Retina (tissue), 1 donor: ENCODE data around the gene RSF1.

Source experiments
- DNase-seq: peaks from one replicate; pipeline ENCODE4 v3.0.0-alpha.2; 2016

RSF1 gene

DNA sequence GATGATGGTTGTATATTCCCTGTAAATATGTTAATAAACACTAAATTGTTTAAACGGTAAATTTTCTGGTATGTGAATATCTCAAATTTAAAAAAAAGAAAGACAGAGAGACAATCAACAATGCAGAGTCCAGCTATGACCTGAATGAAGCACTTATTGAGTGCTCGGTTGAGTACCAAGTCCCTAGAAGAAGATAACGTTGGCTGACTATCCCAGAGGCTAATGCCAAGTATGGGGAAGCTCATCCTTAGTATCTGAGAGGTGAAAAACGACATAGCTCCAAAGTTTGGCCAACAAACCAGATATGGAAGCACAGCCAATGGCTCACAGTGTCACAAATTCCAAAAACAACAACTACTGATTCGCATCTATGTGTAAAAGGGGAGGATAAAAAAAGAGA is 71.3 kb downstream of the RSF1 start:
- DNase-seq = no peak

- DNase-seq = no peak
Observed at GRCh38 chr11:77748266-77748665, 72.3 kb downstream of the RSF1 start.

DNA sequence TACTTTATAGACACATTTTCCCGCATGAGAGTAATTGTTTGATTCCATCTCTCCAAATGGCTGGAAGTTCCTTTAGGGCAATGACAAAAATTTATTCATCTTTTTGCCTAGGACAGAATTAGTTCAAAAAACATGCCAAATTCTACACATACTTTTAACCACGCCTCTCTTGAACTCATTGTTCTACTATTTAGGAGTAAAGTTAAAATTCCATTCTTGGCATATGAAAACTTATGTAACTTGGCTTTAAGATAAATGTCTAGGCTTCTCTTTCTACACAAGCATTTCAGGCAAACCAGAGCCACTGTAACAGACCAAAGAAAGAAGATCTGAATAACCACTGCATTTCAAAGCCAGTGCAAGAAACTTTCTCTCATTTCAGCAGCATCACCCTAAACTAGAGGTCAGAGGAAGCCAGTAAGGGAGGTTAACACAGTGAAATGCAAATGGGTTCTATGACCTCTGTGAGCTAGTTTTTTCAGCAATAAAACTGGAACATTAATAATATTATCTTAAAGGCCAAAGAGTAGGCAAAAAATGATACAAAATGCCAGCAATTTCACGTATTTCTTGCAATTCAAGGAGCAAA is 73.0 kb downstream of the RSF1 start:
- no peak for DNase-seq

GRCh38 chr11:77736473-77736872 is 84.0 kb downstream of the RSF1 start:
- no peak for DNase-seq

- DNase-seq = no peak
Observed at GRCh38 chr11:77734890-77735289, 85.6 kb downstream of the RSF1 start.

DNA sequence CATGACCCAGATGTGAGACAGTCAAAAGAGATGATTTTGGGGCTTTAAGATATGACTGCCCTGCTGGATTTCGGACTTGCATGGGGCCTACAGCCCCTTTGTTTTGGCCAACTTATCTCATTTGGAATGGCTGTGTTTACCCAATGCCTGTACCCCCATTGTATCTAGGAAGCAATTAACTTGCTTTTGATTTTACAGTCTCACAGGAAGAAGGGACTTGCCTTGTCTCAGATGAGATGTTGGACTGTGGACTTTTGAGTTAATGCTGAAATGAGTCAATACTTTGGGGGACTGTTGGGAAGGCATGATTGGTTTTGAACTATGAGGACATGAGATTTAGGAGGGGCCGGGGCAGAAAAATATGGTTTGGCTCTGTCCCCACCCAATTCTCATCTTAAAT is 88.4 kb downstream of the RSF1 start:
- DNase-seq = no peak

DNA sequence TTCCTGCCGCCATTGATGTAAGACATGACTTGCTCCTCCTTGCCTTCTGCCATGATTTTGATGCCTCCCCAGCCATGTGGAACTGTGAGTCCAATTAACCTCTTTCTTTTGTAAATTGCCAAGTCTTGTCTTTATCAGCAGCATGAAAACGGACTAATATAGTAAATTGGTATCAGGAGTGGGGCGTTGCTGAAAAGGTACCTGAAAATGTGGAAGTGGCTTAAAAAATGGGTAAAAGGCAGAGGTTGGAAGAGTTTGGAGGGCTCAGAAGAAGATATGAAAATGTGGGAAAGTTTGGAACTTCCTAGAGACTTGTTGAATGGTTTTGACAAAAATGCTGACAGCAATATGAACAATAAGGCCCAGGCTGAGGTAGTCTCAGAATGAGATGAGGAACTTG is 89.7 kb downstream of the RSF1 start:
- DNase-seq = no peak

DNA sequence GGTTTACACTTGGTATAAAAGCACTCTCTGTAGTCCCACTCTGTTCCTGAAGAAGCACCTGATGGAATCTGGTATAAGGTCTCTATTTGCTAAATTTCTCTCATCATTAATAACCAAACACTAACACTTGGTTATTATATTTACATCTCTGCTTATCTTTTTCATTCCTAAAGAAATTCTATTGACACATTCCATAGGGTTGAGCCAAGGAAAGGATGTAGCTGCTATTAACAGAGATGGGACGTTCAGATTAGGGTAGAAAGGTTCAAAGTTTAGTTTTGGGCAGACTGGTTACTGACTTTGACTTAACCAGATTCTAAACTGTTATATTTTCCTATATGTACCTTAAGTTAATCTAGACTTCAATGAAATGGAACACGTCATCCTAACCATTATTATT is 91.5 kb downstream of the RSF1 start:
- DNase-seq = no peak

DNA sequence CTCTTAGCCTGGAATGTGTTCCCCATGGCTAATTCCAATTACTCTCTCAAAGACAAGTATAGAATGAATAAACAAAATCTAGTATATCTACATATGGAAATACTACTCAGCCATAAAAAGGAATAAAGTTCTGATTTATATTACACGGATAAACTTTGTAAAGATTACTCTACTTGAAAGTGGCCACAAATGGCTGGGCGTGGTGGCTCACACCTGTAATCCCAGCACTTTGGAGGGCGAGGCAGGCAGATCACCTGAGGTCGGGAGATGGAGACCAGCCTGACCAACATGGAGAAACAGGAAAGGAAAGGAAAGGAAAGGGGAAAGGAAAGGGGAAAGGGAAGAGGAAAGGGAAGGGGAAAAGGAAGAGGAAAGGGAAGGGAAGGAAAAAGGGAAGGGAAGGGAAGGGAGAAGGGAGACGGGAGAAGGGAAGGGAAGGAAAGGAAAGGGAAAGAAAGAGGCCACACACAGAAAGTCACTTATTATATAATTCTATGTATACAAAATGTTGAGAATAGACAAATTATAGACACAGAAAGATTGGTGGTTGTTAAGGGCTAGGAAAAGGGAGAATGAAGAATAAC is 92.2 kb downstream of the RSF1 start:
- no peak for DNase-seq

DNA sequence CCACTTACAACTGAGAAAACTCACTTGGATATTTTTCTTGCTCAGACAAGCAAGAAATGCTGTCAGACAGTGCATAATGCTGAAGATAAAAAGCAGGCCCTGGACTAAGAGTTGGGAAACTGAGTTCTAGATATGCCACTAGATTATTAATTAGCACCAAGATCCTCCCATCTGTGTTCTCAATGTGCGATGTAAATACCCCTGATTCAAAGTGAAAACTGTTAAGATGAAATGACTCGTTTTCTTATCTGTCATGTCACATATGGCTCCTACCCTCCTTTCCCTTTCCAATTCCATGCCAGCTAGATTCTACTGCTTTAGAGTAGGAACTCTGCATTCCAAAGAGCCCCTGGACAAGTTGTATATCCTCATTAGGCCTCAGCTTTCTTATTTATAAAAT is 94.0 kb downstream of the RSF1 start:
- no peak for DNase-seq

DNA sequence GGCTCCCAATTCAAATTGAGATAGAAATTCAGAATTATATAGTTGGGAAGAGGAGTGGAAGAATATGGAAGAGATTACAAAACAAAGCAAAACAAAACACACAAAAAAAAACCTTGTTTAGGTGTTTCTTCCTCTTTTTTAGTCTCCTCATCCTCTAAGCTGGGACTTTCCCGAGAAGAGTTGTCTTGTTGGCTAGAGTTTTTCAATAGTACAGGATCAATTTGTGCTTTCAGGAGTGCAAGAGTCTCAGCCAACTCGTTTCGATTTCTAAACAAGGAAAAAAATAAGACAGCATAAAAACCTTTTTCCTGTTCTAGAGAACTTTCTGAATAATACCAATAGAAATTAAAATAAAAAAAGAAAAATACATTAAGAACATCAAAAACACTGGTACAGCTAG is 95.1 kb downstream of the RSF1 start:
- no peak for DNase-seq

- DNase-seq = peak; percentile 42
Observed at GRCh38 chr11:77724636-77725035, 95.9 kb downstream of the RSF1 start.

- no peak for DNase-seq
Observed at GRCh38 chr11:77723024-77723423, 97.5 kb downstream of the RSF1 start.

- no peak for DNase-seq
Observed at GRCh38 chr11:77710358-77710757, 110.2 kb downstream of the RSF1 start.

DNA sequence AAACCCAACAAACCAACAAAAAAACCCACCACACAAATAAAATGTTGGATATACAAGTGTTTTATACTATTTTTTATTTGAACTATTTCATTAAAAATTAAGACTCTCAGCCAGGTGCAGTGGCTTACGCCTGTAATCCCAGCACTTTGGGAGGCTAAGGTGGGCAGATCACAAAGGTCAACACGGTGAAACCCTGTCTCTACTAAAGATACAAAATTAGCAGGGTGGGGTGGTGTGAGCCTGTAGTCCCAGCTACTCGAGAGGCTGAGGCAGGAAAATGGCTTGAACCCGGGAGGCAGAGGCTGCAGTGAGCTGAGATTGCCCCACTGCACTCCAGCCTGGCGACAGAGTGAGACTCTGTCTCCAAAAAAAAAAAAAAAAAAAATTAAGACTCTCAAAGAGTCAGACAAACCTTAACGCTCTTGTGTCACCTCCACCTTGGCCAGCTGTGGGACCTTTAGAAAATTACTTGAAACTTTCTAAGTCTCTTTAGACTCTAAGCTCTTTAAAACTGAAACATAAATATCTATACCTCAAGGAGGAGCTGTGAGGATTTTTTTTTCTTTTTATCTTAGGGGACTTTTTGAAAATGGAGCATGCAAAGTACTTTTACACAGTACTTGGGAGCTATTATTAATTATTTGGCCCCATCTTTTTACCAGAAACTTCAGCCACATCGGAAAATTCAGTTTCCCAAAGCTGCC is 114.5 kb downstream of the RSF1 start:
- DNase-seq = no peak

- no peak for DNase-seq
Observed at GRCh38 chr11:77705195-77705875, 115.2 kb downstream of the RSF1 start.

GRCh38 chr11:77704029-77704428 is 116.5 kb downstream of the RSF1 start:
- DNase-seq = no peak

- DNase-seq = no peak
Observed at GRCh38 chr11:77699425-77699824, 121.1 kb downstream of the RSF1 start.

- DNase-seq = no peak
Observed at GRCh38 chr11:77698896-77699295, 121.6 kb downstream of the RSF1 start.

GRCh38 chr11:77697865-77698264 is 122.7 kb downstream of the RSF1 start:
- no peak for DNase-seq

- DNase-seq = no peak
Observed at GRCh38 chr11:77695417-77695816, 125.1 kb downstream of the RSF1 start.

GRCh38 chr11:77690649-77691048 is 129.9 kb downstream of the RSF1 start:
- DNase-seq = no peak

GRCh38 chr11:77687088-77687487 is 133.4 kb downstream of the RSF1 start:
- DNase-seq = no peak

GRCh38 chr11:77677138-77677537 is 143.4 kb downstream of the RSF1 start:
- no peak for DNase-seq
